IPS-20b (cell line): ENCODE results near the gene TRAPPC3.

Source experiments
- H3K27ac ChIP-seq: one replicate; pipeline ENCODE4 v1.5.1; 2013; ENCODE audit warnings: low read length
- H3K27me3 ChIP-seq: 2 replicates; pipeline ENCODE4 v1.6.1; 2013; ENCODE audit warnings: mild to moderate bottlenecking, low read length, inconsistent platforms; ENCODE audit not compliant: insufficient read depth
- H3K36me3 ChIP-seq: 2 replicates; pipeline ENCODE4 v1.6.1; 2013; ENCODE audit warnings: low read depth, mild to moderate bottlenecking, inconsistent platforms, low read length, moderate library complexity; ENCODE audit not compliant: insufficient read depth
- H3K4me1 ChIP-seq: 2 replicates; pipeline ENCODE4 v1.6.1; 2013; ENCODE audit warnings: mild to moderate bottlenecking, control low read depth, inconsistent platforms, low read length, moderate library complexity; ENCODE audit not compliant: insufficient read depth
- H3K4me3 ChIP-seq: 2 replicates; pipeline ENCODE4 v1.5.1; 2013; ENCODE audit warnings: mild to moderate bottlenecking, low read length, inconsistent platforms
- H3K9ac ChIP-seq: 2 replicates; pipeline ENCODE4 v1.6.1; 2013; ENCODE audit warnings: low read depth, mild to moderate bottlenecking, inconsistent platforms, low read length, moderate library complexity
- H3K9me3 ChIP-seq: 2 replicates; pipeline ENCODE4 v1.6.1; 2013; ENCODE audit warnings: mild to moderate bottlenecking, low read depth, low read length, inconsistent platforms; ENCODE audit not compliant: insufficient read depth

Gene TRAPPC3

DNA sequence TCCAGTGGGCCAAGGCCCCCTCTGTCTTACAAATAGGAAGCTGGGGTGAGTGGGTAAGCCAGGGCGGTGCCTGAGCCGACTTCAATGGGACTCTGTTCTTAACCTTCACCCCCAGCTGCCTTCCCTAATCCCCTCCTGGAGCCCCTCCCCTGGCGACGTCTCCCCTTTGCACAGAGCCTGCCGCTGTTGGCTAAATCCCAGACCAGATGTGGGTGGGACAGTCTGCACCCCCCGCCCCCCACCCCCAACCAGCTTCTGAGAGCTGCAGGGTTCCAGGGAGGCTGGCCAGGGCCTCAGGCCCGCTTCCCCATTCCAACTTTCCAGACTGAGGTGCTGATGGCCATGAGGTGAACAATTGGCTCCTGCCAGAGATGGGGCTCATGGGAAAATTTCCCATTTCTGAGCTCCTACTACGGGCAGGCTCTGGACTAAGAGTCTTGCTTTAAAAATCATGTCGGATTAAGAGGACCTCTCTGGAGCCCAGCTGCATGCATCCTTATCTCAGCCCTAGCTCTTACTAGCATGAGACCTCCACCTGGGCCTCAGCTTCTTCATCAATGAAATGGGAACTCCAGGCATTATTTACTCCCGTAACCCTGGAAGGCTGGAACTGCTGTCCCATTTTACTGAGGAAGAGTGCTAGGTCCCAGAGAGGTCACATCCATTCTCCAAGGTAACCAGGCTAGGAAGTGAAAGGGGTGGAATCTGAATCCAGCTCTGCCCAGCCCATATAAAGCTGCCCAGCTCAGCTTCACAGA lies 30.7 kb downstream of the TRAPPC3 start:
- no peak overlapping the region for H3K27ac ChIP-seq
- no peak overlapping the region for H3K9ac ChIP-seq
- peaks cover 19% of the 10 kb centered on the region for H3K27me3 ChIP-seq
- no peak overlapping the region for H3K4me3 ChIP-seq
- H3K9me3 ChIP-seq: no peaks in the 10 kb centered on the region
- H3K4me1 ChIP-seq: peaks cover 10% of the 10 kb centered on the region; the same call in 1 of the 2 replicates
- no peaks in the 10 kb centered on the region for H3K36me3 ChIP-seq

DNA sequence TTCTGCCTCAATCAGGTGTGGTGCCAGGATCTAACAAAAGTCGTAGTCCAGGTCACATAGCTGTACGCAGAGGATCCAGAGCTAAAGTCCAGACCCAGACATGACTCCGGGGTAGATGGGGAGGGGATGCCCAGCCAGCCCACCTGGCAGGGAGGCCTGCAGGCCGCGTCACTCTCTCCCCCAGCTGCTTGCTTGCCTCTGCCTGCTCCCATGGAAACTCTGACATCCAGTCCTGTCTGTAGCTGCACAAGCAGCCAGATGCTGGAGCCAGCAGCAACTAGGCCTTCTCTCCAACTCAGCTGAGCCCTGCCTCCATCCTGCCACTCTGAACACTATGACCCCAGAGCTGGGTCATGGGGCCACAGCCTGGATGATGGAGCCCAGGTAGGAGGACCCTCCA lies 32.4 kb downstream of the TRAPPC3 start:
- no peak overlapping the region for H3K27ac ChIP-seq
- H3K36me3 ChIP-seq: no peaks in the 10 kb centered on the region
- H3K4me1 ChIP-seq: peaks cover 10% of the 10 kb centered on the region; the same call in 1 of the 2 replicates
- no peak overlapping the region for H3K4me3 ChIP-seq
- H3K9ac ChIP-seq: no peak overlapping the region
- peaks cover 2% of the 10 kb centered on the region; the same call in 1 of the 2 replicates for H3K27me3 ChIP-seq
- no peaks in the 10 kb centered on the region for H3K9me3 ChIP-seq

DNA sequence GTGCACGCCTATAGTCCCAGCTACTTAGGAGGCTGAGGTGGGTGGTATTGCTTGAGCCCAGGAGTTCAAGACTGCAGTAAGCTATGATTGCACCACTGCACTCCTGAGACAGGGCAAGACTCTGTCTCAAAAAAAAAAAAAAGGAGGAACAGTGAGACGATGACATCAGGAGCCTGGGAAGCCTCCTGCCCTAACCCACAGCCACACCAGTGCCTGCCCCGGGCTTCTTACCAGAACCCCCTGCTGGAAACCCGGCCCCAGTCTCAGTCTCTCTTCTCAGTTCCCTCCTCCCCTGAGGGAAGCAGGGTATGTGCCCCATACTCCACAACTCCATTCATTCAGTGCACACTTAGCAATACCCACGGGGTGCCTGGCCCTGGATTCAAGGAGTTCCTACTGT lies 33.4 kb downstream of the TRAPPC3 start:
- Histone ChIP-seq H3K4me3 (no peak overlapping the region), H3K27ac (no peak overlapping the region), H3K36me3 (no peaks in the 10 kb centered on the region), H3K27me3 (no peaks in the 10 kb centered on the region), H3K9me3 (no peaks in the 10 kb centered on the region), H3K4me1 (peaks cover 10% of the 10 kb centered on the region; the same call in 1 of the 2 replicates), H3K9ac (no peak overlapping the region)

DNA sequence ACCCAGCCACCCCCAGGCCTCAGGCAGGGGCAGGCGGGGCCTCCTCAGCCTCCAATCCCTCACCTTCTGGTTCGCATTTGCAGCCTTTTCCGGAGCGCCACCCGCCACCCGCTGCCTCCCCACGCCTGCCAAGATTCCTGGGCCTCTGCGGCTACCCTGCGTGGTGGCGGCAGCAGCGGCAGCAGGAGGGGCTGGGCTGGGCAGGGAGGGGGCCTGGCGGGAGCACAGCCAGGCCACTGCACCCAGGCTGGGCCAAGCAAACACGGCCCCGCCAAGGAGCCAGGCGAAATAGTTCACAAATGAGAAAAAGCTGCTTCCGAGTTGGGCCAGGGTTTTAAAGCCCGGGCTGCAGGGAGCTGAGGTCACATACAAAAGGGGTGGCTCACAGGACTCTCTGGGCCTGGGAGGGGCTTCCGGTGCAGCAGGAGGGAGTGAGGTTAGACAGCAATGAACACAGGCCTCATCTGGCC lies 34.1 kb downstream of the TRAPPC3 start:
- H3K27me3 ChIP-seq: no peaks in the 10 kb centered on the region
- H3K9me3 ChIP-seq: no peaks in the 10 kb centered on the region
- H3K4me1 ChIP-seq: peaks cover 10% of the 10 kb centered on the region; the same call in 1 of the 2 replicates
- no peak overlapping the region for H3K27ac ChIP-seq
- H3K36me3 ChIP-seq: no peaks in the 10 kb centered on the region
- H3K4me3 ChIP-seq: no peak overlapping the region
- H3K9ac ChIP-seq: no peak overlapping the region

DNA sequence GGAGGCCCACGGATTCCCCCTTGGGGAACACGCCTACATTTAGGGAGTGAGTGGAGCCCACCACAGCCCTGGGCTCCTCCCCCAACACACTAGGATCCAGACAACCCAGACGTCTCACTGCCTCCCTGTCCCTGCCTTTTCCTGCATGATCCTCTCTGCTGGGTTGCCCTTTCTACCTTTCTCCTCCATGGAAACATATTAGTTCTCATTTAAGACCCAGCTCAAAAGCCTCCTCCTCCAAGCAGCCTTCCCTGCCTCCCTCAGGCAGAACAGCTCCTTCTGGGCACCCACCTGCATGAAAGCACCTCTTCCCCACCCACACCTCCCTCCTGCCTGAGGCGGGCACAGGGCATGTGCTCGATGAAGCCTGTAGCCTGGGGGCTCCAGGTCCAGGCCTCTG lies 34.9 kb downstream of the TRAPPC3 start:
- no peaks in the 10 kb centered on the region for H3K36me3 ChIP-seq
- no peak overlapping the region for H3K9ac ChIP-seq
- H3K4me1 ChIP-seq: peaks cover 10% of the 10 kb centered on the region; the same call in 1 of the 2 replicates
- H3K9me3 ChIP-seq: no peaks in the 10 kb centered on the region
- no peak overlapping the region for H3K27ac ChIP-seq
- no peaks in the 10 kb centered on the region for H3K27me3 ChIP-seq
- H3K4me3 ChIP-seq: no peak overlapping the region

DNA sequence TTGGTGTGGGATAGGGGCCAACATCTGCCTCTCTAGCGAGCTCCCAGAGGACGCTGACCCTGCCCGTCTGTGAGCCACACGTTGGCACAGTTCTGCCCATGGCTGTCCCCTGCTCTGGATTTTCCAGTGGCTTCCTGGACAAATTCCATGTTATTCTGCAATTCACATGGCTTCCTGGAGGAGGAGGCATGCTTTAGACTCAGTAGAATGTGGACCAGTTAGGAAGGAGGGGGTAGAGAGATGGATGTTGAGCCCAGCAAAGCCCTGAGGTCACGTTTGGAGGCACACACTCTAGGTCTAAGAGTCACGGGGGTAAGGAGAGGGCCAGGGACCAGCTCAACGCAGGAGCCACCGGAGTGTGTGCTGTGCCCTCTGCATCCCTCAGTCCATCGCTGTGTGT lies 36.5 kb downstream of the TRAPPC3 start:
- Histone ChIP-seq H3K4me1 (no peaks in the 10 kb centered on the region; the same call in 1 of the 2 replicates), H3K9ac (no peak overlapping the region), H3K27me3 (no peaks in the 10 kb centered on the region), H3K27ac (no peak overlapping the region), H3K9me3 (no peaks in the 10 kb centered on the region), H3K4me3 (no peak overlapping the region), H3K36me3 (no peaks in the 10 kb centered on the region)

DNA sequence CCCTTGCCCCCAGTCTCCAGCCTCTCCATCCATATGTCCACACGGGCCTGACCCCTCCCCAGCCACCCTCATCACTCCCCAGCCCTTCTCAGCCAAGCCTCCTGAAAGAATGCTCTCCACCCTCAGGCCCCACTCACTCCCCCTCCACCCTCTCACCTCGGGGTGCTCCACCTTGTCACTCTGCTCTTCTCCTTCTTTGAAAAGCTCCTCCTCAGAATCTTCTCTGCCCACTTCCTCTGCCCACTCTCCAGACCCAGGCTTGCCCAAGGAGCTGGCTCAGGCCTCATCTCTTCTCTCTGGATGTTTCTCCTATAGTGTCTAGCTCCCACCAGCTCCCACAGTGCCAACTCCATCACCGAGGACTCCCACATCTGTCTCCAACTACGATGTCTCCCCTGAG lies 38.1 kb downstream of the TRAPPC3 start:
- Histone ChIP-seq H3K36me3 (no peaks in the 10 kb centered on the region), H3K27ac (no peak overlapping the region), H3K9ac (no peak overlapping the region), H3K4me1 (no peaks in the 10 kb centered on the region), H3K27me3 (no peaks in the 10 kb centered on the region), H3K9me3 (no peaks in the 10 kb centered on the region), H3K4me3 (no peak overlapping the region)

DNA sequence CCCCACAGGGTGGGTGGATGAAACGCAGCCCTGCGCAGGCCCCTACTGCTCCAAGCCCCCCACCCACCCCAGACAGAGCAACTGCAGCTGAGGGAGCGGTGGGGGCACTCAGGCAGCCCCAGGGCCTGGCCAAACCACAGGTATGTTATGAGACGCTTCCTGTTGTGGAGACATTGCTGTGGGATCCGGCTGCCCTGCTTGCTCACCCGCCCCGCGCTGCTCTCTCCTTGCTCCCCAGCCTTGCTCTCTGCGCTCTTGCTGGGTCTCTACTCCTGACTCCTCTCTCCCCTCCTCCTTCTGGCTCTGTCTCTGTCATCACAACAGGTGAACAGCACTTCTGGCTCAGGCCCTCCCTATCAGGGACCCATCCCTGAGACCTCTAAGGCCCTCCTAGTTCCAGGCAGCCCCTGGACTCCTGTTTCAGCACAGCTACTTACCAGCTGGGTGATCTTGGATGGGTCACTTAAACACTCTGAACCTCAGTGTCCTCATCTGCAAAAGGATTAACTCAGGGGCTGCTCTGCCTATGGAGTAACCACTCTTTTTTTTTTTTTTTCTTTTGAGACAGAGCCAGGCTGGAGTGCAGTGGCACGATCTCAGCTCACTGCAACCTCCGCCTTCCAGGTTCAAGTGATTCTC lies 40.1 kb downstream of the TRAPPC3 start:
- no peaks in the 10 kb centered on the region for H3K27me3 ChIP-seq
- H3K9me3 ChIP-seq: no peaks in the 10 kb centered on the region
- no peaks in the 10 kb centered on the region for H3K36me3 ChIP-seq
- H3K9ac ChIP-seq: no peak overlapping the region
- no peak overlapping the region for H3K4me3 ChIP-seq
- H3K4me1 ChIP-seq: no peaks in the 10 kb centered on the region
- no peak overlapping the region for H3K27ac ChIP-seq

DNA sequence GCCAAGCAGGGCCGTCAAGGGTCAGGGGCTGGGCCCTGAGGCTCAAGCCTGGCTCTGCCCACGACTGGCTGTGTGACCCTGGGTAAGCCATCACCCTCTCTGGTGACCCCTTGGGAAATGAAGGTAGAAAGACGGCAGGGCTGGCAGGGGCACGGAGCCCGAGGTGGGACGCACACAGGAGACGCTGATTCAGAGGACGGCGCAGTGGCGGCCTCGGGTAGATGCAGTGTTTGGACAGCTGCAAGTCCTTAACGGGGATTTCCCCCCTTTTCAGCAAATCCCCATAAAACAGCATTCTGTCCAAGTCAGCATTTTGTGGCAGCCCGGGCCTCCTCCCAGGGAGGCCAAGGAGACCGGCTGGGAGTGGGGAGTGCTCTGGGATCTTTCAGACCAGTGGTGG lies 41.0 kb downstream of the TRAPPC3 start:
- Histone ChIP-seq H3K9ac (no peak overlapping the region), H3K27ac (no peak overlapping the region), H3K9me3 (no peaks in the 10 kb centered on the region), H3K27me3 (no peaks in the 10 kb centered on the region), H3K4me3 (no peak overlapping the region), H3K4me1 (no peaks in the 10 kb centered on the region), H3K36me3 (no peaks in the 10 kb centered on the region)

DNA sequence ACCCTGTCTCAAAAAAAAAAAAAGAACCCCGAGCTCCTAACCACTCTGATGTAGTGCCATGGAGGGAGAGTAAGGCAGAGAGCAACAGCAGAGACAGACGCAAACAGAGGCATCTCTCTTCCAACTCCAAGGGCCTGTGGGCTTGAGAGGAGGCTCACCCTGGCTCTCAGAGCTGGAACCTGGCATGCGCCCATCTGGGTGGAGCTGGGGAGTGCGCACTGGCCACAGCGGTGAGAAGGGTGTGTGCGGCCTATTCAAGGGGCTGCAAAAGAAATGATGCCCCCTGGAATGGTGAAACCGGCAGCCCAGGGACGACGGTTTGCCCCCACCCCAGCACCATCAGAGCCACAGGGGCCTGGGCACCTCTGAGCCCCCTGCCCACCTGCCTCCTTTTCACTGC lies 41.9 kb downstream of the TRAPPC3 start:
- Histone ChIP-seq H3K27me3 (no peaks in the 10 kb centered on the region), H3K27ac (no peak overlapping the region), H3K4me3 (no peak overlapping the region), H3K9ac (no peak overlapping the region), H3K36me3 (no peaks in the 10 kb centered on the region), H3K9me3 (no peaks in the 10 kb centered on the region), H3K4me1 (no peaks in the 10 kb centered on the region)

DNA sequence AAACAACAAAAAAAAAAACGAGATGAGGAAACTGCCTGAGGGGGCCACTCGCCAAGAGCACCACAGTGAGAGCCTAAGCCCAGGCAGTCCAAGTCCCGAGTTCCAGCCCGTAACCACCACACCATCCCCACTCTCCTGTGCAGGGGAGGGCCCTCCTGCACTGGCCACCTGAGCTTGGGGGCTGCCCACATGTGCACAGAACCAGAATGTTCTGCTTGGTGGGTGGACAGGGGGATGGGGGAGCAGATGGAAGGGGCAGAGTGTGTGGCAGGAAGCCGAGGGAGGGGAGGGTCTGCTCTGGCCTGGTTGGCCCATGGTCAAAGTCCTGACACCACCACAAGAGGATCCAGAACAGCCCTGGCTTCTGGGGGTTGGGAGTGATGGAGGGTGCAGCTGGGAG lies 43.0 kb downstream of the TRAPPC3 start:
- no peak overlapping the region for H3K4me3 ChIP-seq
- no peaks in the 10 kb centered on the region for H3K9me3 ChIP-seq
- no peak overlapping the region for H3K9ac ChIP-seq
- no peaks in the 10 kb centered on the region for H3K4me1 ChIP-seq
- no peaks in the 10 kb centered on the region for H3K27me3 ChIP-seq
- no peaks in the 10 kb centered on the region for H3K36me3 ChIP-seq
- no peak overlapping the region for H3K27ac ChIP-seq

DNA sequence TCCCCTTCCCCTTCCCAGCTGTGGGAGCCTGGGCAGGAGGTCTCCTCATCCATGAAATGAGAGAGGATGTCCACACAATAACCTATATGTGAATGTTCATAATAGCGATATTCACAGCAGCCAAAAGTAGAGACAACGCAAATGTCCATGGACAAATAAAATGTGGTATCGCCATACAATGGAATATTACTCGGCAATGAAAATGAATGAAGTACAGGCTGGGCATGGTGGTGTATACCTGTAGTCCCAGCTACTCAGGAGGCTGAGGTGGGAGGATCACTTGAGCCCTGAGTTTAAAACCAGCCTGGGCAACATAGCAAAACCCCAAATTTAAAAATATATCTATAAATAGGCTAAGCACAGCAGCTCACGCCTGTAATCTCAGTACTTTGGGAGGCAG lies 47.7 kb downstream of the TRAPPC3 start:
- H3K27me3 ChIP-seq: no peaks in the 10 kb centered on the region
- no peaks in the 10 kb centered on the region; the same call in 1 of the 2 replicates for H3K4me1 ChIP-seq
- H3K9me3 ChIP-seq: no peaks in the 10 kb centered on the region
- H3K4me3 ChIP-seq: no peak overlapping the region
- no peaks in the 10 kb centered on the region for H3K36me3 ChIP-seq
- H3K27ac ChIP-seq: no peak overlapping the region
- H3K9ac ChIP-seq: no peak overlapping the region
